DOHH2 (cell line): Measurements from ENCODE around the gene PCBP2.

Source experiments
- CTCF ChIP-seq: fragments of 200-600 bp; sonication (generic); IDR thresholded peaks from one replicate; pipeline ENCODE4 v1.5.1; 2014; ENCODE audit warnings: antibody characterized with exemption, mild to moderate bottlenecking, low read depth, low read length; ENCODE audit not compliant: poor library complexity, severe bottlenecking
- EZH2phosphoT487 ChIP-seq: fragments of 200-600 bp; sonication (generic); IDR thresholded peaks from 2 replicates; pipeline ENCODE4 v1.6.1; 2017; ENCODE audit warnings: borderline replicate concordance, mild to moderate bottlenecking, antibody characterized with exemption, low read length, moderate library complexity, mixed read lengths

- no peak for TF ChIP-seq CTCF
- no peak for TF ChIP-seq EZH2phosphoT487
Measured at GRCh38 chr12:53474819-53475218, 22.9 kb downstream of the PCBP2 start.
